NCI-H82 treated with DMSO at 0.1 percent for 48 hours (cell line): Measurements from ENCODE around the gene CKMT2.

Experiments used
- DNase-seq: peaks from one replicate; lab custom pipeline; 2025; ENCODE audit not compliant: unreplicated experiment; lab: John Stamatoyannopoulos, UW

CKMT2 gene

GRCh38 chr5:81233080-81233634 is at the start of gene CKMT2:
Gene CKMT2 (plus strand): TSS chr5:81233322. CDS start chr5:81251133, 17,811 bp downstream.
- DNase-seq: no peak

- no peak for DNase-seq
Observed at GRCh38 chr5:81183811-81184748, 49.0 kb upstream of the CKMT2 start.

DNA sequence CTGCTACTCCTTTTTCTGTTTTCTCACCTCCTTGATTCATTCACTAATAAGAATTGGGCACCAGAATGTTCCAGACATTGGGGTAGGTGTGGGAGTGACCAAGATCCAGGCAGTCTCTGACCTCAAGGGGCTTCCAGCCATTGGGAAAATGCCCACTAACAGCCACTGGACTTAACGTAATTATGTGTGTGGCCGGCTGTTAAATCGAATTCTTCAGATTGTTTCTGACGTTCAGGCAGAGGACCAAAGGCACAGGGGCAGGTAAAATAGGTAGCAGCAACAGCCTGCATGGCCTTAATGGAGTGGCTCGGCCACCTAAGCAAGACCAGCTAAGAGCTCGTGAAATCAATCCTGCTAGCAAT is 48.4 kb upstream of the CKMT2 start:
- DNase-seq: no peak

- no peak for DNase-seq
Observed at GRCh38 chr5:81187885-81188284, 45.2 kb upstream of the CKMT2 start.

- no peak for DNase-seq
Observed at GRCh38 chr5:81188962-81189361, 44.2 kb upstream of the CKMT2 start.

GRCh38 chr5:81189875-81190498 is 43.1 kb upstream of the CKMT2 start:
- no peak for DNase-seq

GRCh38 chr5:81191726-81192372 is 41.3 kb upstream of the CKMT2 start:
- no peak for DNase-seq

- no peak for DNase-seq
Observed at GRCh38 chr5:81192373-81192750, 40.8 kb upstream of the CKMT2 start.

GRCh38 chr5:81194633-81195334 is 38.3 kb upstream of the CKMT2 start:
- peak; percentile 40 for DNase-seq

GRCh38 chr5:81195335-81195929 is 37.7 kb upstream of the CKMT2 start:
- DNase-seq: no peak

DNA sequence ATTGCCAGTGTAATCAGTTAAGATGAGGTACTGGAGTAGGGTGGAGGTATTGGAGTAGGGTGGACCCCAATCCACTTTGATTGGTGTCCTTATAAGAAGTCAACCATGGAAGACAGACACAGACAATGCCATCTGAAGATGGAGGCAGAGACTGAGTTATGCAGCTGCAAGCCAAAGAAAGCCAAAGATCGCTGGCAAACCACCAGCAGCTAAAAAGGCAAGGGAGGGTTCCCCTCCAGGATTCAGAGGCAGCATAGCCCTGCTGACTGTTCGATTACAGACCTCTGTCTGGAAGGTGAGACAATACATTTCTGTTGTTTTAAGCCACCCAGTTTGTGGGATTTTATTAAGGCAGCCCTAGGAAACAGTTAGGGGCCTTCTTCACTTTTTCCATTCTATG is 30.5 kb upstream of the CKMT2 start:
- no peak for DNase-seq

DNA sequence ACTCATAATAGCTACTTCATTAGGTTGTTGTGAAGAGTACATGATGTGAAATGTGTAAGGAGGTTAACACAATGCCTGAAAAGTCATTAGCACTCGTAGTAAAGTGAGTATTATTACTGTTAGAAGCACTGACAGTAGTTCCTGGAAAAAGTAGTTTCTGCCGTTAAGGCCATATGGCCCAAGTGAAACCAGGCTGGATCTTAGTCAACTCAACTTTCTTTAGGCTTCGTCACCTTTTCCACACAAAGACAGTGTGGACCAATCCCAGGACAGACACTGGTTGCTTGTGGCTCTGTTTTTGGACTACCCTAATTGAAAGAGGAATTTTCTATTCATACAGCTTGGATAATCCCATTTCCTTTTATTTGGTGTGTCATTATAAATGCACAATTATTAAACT is 29.4 kb upstream of the CKMT2 start:
- DNase-seq: no peak

GRCh38 chr5:81204205-81204604 is 28.9 kb upstream of the CKMT2 start:
- DNase-seq: no peak

DNA sequence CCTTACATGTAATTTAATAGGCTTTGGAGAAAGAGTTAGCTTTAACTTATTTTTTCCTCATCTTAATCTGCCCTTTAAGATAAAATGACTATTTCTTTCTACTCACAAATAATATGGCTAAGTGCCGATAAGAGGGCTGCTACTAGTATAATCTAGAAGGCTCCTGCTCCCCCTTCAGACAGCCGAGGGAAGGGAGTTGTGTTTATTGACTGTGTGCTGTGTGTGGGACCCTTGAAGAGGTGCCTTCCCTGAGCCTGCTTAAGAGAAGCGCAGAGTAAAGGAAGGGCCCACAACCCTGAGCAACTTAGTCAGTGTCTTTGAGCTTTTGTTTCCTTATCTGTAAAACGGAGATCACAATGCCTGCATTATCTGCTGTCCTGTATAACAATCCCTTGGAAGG is 28.1 kb upstream of the CKMT2 start:
- no peak for DNase-seq

- no peak for DNase-seq
Observed at GRCh38 chr5:81207009-81207408, 26.1 kb upstream of the CKMT2 start.

GRCh38 chr5:81208904-81209303 is 24.2 kb upstream of the CKMT2 start:
- DNase-seq: no peak

DNA sequence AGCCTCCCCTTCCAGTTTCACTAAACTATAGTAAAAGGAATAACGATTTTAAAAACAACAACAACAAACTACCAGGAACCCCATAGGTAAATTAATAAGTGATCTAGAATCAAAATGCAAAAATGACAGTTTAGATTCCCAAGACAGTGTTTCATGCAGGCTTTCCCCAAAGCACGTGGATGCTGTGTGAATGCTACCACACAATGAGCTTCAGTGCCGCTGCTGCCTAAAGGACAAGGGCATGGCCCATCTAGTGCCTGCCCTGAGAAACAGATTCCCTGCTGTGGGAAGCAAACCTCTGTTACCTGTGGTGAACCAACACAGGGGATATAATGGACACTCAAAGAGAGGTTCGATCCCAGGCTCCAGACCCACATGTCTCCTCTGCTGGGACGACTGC is 23.7 kb upstream of the CKMT2 start:
- no peak for DNase-seq

DNA sequence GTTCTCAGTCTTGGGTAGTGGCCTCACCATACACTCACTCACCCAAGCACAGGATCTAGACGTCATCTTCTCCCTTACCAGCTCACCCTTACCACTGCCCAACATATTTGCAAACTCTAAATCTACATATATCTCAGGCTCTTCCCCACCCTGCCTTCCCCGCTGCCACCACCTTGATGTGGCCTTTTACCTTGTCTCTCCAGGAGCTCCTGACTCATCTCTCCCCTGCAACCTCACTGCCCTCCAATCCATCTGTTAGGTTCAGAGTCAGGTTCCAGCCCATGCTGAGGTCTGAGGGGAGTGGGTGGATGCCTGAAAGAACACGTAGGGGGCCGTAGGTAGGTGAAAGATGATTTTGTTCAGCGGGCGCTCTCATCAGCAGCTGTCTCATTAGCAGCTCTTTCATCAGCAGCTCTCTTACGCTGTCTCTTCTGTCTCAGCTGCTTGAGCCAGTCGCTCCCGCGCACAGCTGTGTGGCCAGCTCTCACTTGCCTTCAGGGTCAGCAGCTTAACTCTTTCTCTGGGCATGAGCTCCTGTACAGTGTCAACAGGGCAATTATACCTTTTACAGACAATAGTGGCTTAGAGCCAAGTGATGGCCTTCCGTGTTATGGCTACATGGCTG is 23.1 kb upstream of the CKMT2 start:
- no peak for DNase-seq

- DNase-seq: no peak
Observed at GRCh38 chr5:81212211-81212751, 20.8 kb upstream of the CKMT2 start.

- no peak for DNase-seq
Observed at GRCh38 chr5:81213070-81213469, 20.1 kb upstream of the CKMT2 start.
